GM12878 (cell line): ENCODE data around the gene HSPB1. TPM values are rescaled to one million over a fixed set of nuclear protein-coding genes. Genes with fewer than 3 reads are reported as not detected.

Source experiments
- ATAC-seq: fragments of 200-7000 bp; cut with Tn5 transposase; 3 replicates; pipeline ENCODE4 v1.9.1; 2020; ENCODE audit warnings: mild to moderate bottlenecking, moderate library complexity
- BruUV-seq: library from RNA; stranded (reverse); fragments of 400-500 nt; replicated peaks from 2 replicates; lab custom pipeline; 2021; lab: Mats Ljungman, UMichigan
- CTCF ChIA-PET: fragments of 300-600 bp; sonication (Branson Sonifier 250); formaldehyde crosslinking; extraction: SDS; loops from one replicate; lab custom pipeline; 2021; ENCODE audit warnings: inconsistent platforms; lab: Yijun Ruan, JAX
- POLR2A ChIA-PET: fragments of 350-600 bp; formaldehyde crosslinking; extraction: SDS; loops from one replicate; lab custom pipeline; 2021; ENCODE audit warnings: inconsistent platforms; lab: Charles Lee
- RAD21 ChIA-PET: fragments of 300-600 bp; sonication (Branson Sonifier 250); formaldehyde crosslinking; loops from one replicate; lab custom pipeline; 2023; ENCODE audit warnings: antibody characterized with exemption; ENCODE audit not compliant: unreplicated experiment; lab: Charles Lee
- SMC1A ChIA-PET: fragments of 300-600 bp; sonication (Branson Sonifier 250); formaldehyde crosslinking; loops from one replicate; lab custom pipeline; 2023; ENCODE audit not compliant: unreplicated experiment, uncharacterized antibody; lab: Charles Lee
- DNase-seq: peaks from one replicate; pipeline ENCODE4 v3.0.0-alpha.2; 2011; ENCODE audit warnings: low read depth, low spot score
- FAIRE-seq: peaks from 3 replicates; lab custom pipeline; 2011; peaks lifted over from hg19 to GRCh38; lab: Jason Lieb, UNC
- H2AFZ ChIP-seq: 2 replicates; pipeline ENCODE4 v1.6.0; 2011; ENCODE audit warnings: low read depth, low read length, control low read depth; ENCODE audit not compliant: control insufficient read depth
- H3K27ac ChIP-seq: 2 replicates; pipeline ENCODE4 v1.5.1; 2011; ENCODE audit warnings: control low read depth; ENCODE audit not compliant: control insufficient read depth, insufficient read depth
- H3K27me3 ChIP-seq, 2 experiments: replicated peaks in 1 of 2; 2 replicates each; pipeline versions ENCODE4 v1.6.0 to v1.6.1; 2011; ENCODE audit warnings: low read length in 1 of 2; ENCODE audit not compliant: control insufficient read depth in 2 of 2, insufficient read depth in 2 of 2
- H3K36me3 ChIP-seq, 2 experiments: 2 replicates each; pipeline ENCODE4 v1.5.1; 2011; ENCODE audit warnings: low read length in 1 of 2; ENCODE audit not compliant: control insufficient read depth in 2 of 2, insufficient read depth in 2 of 2
- H3K4me1 ChIP-seq: 2 replicates; pipeline ENCODE4 v1.6.1; 2011; ENCODE audit warnings: mild to moderate bottlenecking, low read length, moderate library complexity, mixed read lengths; ENCODE audit not compliant: control insufficient read depth, insufficient read depth
- H3K4me2 ChIP-seq: 2 replicates; pipeline ENCODE4 v1.6.0; 2011; ENCODE audit warnings: control low read depth; ENCODE audit not compliant: control insufficient read depth, insufficient read depth
- H3K4me3 ChIP-seq: fragments of 200-600 bp; sonication (generic); 2 replicates; pipeline ENCODE4 v1.5.1; 2016
- H3K79me2 ChIP-seq: 2 replicates; pipeline ENCODE4 v1.6.0; 2011; ENCODE audit warnings: low read length; ENCODE audit not compliant: control insufficient read depth, insufficient read depth
- H3K9ac ChIP-seq: 2 replicates; pipeline ENCODE4 v1.8.0; 2011; ENCODE audit warnings: low read length, control low read depth, mixed read lengths; ENCODE audit not compliant: control insufficient read depth, insufficient read depth
- H3K9me3 ChIP-seq: replicated peaks from 3 replicates; pipeline ENCODE4 v1.5.1; 2011; ENCODE audit warnings: mild to moderate bottlenecking, low read length; ENCODE audit not compliant: control insufficient read depth, insufficient read depth
- H4K20me1 ChIP-seq: 2 replicates; pipeline ENCODE4 v1.6.0; 2011; ENCODE audit not compliant: control insufficient read depth, insufficient read depth
- BACH1 ChIP-seq: fragments of 450-650 bp; IDR thresholded peaks from 2 replicates; pipeline ENCODE4 v1.6.1; 2017; ENCODE audit warnings: mild to moderate bottlenecking, borderline replicate concordance
- CHD4 ChIP-seq: fragments of 200-600 bp; sonication (generic); IDR thresholded peaks from 2 replicates; pipeline ENCODE4 v1.6.1; 2016; ENCODE audit warnings: mild to moderate bottlenecking
- DPF2 ChIP-seq: fragments of 450-650 bp; IDR thresholded peaks from 2 replicates; pipeline ENCODE4 v1.6.1; 2017; ENCODE audit warnings: mild to moderate bottlenecking
- E4F1 ChIP-seq: fragments of 450-650 bp; IDR thresholded peaks from 2 replicates; pipeline ENCODE4 v1.6.1; 2018; ENCODE audit warnings: borderline replicate concordance, mild to moderate bottlenecking; ENCODE audit not compliant: partially characterized antibody
- EGR1 ChIP-seq, 2 experiments: IDR thresholded peaks; 1 replicate in 1 of 2; 2 replicates in 1 of 2; pipeline ENCODE4 v1.6.1; 2011 to 2012; ENCODE audit warnings: low read depth in 2 of 2, low read length in 2 of 2, borderline replicate concordance in 1 of 2, mild to moderate bottlenecking in 1 of 2, moderate library complexity in 1 of 2
- HDAC6 ChIP-seq: fragments of 200-600 bp; sonication (generic); IDR thresholded peaks from one replicate; pipeline ENCODE4 v1.8.0; 2017; ENCODE audit warnings: antibody characterized with exemption; ENCODE audit not compliant: unreplicated experiment
- HDGF ChIP-seq: fragments of 450-650 bp; IDR thresholded peaks from 2 replicates; pipeline ENCODE4 v1.6.1; 2016; ENCODE audit warnings: antibody characterized with exemption
- IKZF1 ChIP-seq: fragments of 450-650 bp; conservative IDR thresholded peaks from 2 replicates; pipeline ENCODE4 v1.6.1; 2017; ENCODE audit warnings: antibody characterized with exemption, mild to moderate bottlenecking
- MTA3 ChIP-seq: IDR thresholded peaks from 2 replicates; pipeline ENCODE4 v1.6.1; 2012; ENCODE audit warnings: low read length, inconsistent platforms, borderline replicate concordance
- NR2C2 ChIP-seq: IDR thresholded peaks from 2 replicates; pipeline ENCODE4 v1.6.1; 2011; ENCODE audit warnings: borderline replicate concordance, low read depth; ENCODE audit not compliant: control insufficient read depth, insufficient read length
- POU2F2 ChIP-seq: IDR thresholded peaks from 3 replicates; pipeline ENCODE4 v1.6.1; 2011; ENCODE audit warnings: low read depth, mild to moderate bottlenecking, low read length, borderline replicate concordance
- SMARCA5 ChIP-seq: fragments of 450-650 bp; IDR thresholded peaks from 2 replicates; pipeline ENCODE4 v1.6.1; 2017; ENCODE audit warnings: mild to moderate bottlenecking
- SP1 ChIP-seq: IDR thresholded peaks from one replicate; pipeline ENCODE4 v1.6.1; 2011; ENCODE audit warnings: low read depth, low read length
- SPI1 ChIP-seq: IDR thresholded peaks from 2 replicates; pipeline ENCODE4 v1.6.1; 2011; ENCODE audit warnings: low read depth, mild to moderate bottlenecking, low read length, moderate library complexity, borderline replicate concordance; ENCODE audit not compliant: insufficient read depth
- STAT1 ChIP-seq: fragments of 450-650 bp; conservative IDR thresholded peaks from 2 replicates; pipeline ENCODE4 v1.6.1; 2014; ENCODE audit warnings: antibody characterized with exemption, mild to moderate bottlenecking
- WRNIP1 ChIP-seq: IDR thresholded peaks from 2 replicates; pipeline ENCODE4 v1.6.1; 2011; ENCODE audit warnings: low read depth, low read length, improper control_type of control experiment, borderline replicate concordance
- ZBED1 ChIP-seq: IDR thresholded peaks from 2 replicates; pipeline ENCODE4 v1.6.1; 2016; ENCODE audit warnings: borderline replicate concordance
- WGBS: methylation state at CpG from one replicate; pipeline ENCODE4 v1.1.6; 2016; ENCODE audit warnings: low lambda C conversion rate; ENCODE audit not compliant: insufficient replicate concordance, insufficient coverage; ENCODE audit errors: missing lambda C conversion rate; 5-methylcytosine and 5-hydroxymethylcytosine counted together
- in situ Hi-C: fragments of 300-500 bp; cut with MboI; formaldehyde crosslinking; loops from 9 replicates; pipeline ENCODE4 v1.14.3; 2018; ENCODE audit warnings: mixed read lengths
- intact Hi-C: fragments of 100-400 bp; cut with micrococcal nuclease; formaldehyde crosslinking; loops from one replicate; pipeline ENCODE4 v1.14.2; 2022; ENCODE audit not compliant: unreplicated experiment
- polyA plus RNA-seq, 11 experiments: library from polyadenylated mRNA; depleted of rRNA in 4 of 11; unstranded in 6 of 11; stranded (reverse) in 5 of 11; fragments of >200 nt; fragmentation: Nextera tagmentation in 4 of 11; fragmentation: Illumina TruSeq in 1 of 11; extraction: Ambion mirVana in 4 of 11; extraction: Trizol in 1 of 11; gene quantifications; 1 replicate in 1 of 11; 2 replicates in 10 of 11; pipeline versions ENCODE4 v1.2.1 to v1.2.3, GENCODE V29; 2011 to 2016; ENCODE audit warnings: inconsistent platforms in 2 of 11, missing spikeins in 2 of 11, low read depth in 1 of 11
- total RNA-seq, 4 experiments: library from RNA; depleted of rRNA in 3 of 4; stranded (reverse); fragments of >200 nt in 3 of 4; fragmentation: Illumina TruSeq in 1 of 4; extraction: Trizol in 1 of 4; gene quantifications; 2 replicates each; pipeline versions ENCODE4 v1.2.1 to v1.2.3, GENCODE V29; 2013 to 2021
- TF ChIP-seq, protein P1 (sequence below): IDR thresholded peaks from 2 replicates; pipeline ENCODE4 v1.6.1; 2011; ENCODE audit warnings: mild to moderate bottlenecking, low read depth, low read length, moderate library complexity; ENCODE audit not compliant: insufficient replicate concordance
- TF ChIP-seq, protein P2 (sequence below): IDR thresholded peaks from 2 replicates; pipeline ENCODE4 v1.6.1; 2012; ENCODE audit warnings: low read length, inconsistent platforms

The HSPB1 gene
- total and polyA plus RNA-seq, 10 of the 15 experiments (the other 5 are each of a cell fraction or from before 2014, with no cell fraction given) = 13.7 to 297 (median 62.0) TPM

DNA sequence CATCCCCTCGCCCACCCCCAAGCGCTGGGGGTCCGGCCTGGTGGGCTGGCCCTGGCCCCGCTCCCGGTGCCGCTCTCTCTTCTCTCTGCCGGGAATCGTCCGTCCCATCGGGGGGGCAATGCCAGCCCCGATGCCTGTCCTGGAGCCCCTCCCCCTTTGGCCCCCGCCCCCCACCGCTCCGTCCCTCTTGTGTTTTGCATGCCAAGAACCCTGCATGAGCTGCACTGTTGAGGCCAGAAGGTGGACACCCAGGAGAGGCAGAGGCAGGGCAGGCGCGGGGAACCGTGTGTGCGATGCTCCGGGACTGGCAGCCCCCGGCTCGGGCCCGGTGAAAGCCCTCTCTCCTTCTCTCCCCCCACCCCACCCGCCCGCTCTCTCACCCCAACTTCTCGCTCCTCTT lies 22.1 kb upstream of the HSPB1 start:
- in situ Hi-C loops = no loop called here
- BruUV-seq = no TSS peak
- no peak for DNase-seq
- CTCF ChIA-PET = no interaction called here
- no peak overlapping the region for H3K4me2 ChIP-seq
- H3K4me3 ChIP-seq = no peak overlapping the region
- H3K27me3 ChIP-seq = peaks cover 4 to 7% of the 10 kb centered on the region in 2 experiments; a peak in 3 of 4 replicates
- TF ChIP-seq HDAC6 = no peak
- no peak for TF ChIP-seq EGR1 (IDR thresholded peaks at IDR 0.05; ENCODE audit: borderline replicate concordance in 1 of 2, low read depth in 2 of 2, low read length in 2 of 2)
- no peak for TF ChIP-seq DPF2
- TF ChIP-seq NR2C2 = no peak
- TF ChIP-seq WRNIP1 = no peak
- TF ChIP-seq SMARCA5 = no peak
- no peak for TF ChIP-seq ZBED1
- no peak for TF ChIP-seq E4F1
- TF ChIP-seq, protein P1, sequence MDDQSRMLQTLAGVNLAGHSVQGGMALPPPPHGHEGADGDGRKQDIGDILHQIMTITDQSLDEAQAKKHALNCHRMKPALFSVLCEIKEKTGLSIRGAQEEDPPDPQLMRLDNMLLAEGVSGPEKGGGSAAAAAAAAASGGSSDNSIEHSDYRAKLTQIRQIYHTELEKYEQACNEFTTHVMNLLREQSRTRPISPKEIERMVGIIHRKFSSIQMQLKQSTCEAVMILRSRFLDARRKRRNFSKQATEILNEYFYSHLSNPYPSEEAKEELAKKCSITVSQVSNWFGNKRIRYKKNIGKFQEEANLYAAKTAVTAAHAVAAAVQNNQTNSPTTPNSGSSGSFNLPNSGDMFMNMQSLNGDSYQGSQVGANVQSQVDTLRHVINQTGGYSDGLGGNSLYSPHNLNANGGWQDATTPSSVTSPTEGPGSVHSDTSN = no peak
- TF ChIP-seq SP1 = no peak
- TF ChIP-seq SPI1 = no peak
- TF ChIP-seq CHD4 = no peak
- TF ChIP-seq POU2F2 = no peak
- TF ChIP-seq, protein P2, sequence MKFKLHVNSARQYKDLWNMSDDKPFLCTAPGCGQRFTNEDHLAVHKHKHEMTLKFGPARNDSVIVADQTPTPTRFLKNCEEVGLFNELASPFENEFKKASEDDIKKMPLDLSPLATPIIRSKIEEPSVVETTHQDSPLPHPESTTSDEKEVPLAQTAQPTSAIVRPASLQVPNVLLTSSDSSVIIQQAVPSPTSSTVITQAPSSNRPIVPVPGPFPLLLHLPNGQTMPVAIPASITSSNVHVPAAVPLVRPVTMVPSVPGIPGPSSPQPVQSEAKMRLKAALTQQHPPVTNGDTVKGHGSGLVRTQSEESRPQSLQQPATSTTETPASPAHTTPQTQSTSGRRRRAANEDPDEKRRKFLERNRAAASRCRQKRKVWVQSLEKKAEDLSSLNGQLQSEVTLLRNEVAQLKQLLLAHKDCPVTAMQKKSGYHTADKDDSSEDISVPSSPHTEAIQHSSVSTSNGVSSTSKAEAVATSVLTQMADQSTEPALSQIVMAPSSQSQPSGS = no peak
- no peak for TF ChIP-seq STAT1
- no peak for TF ChIP-seq BACH1
- TF ChIP-seq HDGF = no peak
- no peak for TF ChIP-seq IKZF1
- no peak for TF ChIP-seq MTA3
- TF ChIP-seq, all 136 proteins: peak for 0
- Histone ChIP-seq H3K27ac (no peak overlapping the region), H3K9ac (no peak overlapping the region), H4K20me1 (no peaks in the 10 kb centered on the region), H3K9me3 (no peaks in the 10 kb centered on the region), H3K4me1 (no peaks in the 10 kb centered on the region), H3K79me2 (no peaks in the 10 kb centered on the region), H3K36me3 (no peaks in the 10 kb centered on the region), H2AFZ (no peak overlapping the region)
- ATAC-seq = no peak
- SMC1A ChIA-PET = no interaction called here
- FAIRE-seq = no peak
- POLR2A ChIA-PET = no interaction called here
- no CpG with 5 or more reads among the region's 25 CpGs for WGBS
- RAD21 ChIA-PET = no interaction called here
- intact Hi-C loops = no loop called here
